IMR-90 (cell line): ENCODE measurements around the gene RSPH10B2.
"Not testable (repeated sequence)": the region's sequence is repeated elsewhere in the genome, so short reads cannot be mapped to it uniquely, and the experiment has no call there.

Source experiments
- BHLHE40 ChIP-seq: fragments of 150-350 bp; IDR thresholded peaks from 2 replicates; pipeline ENCODE4 v1.6.1; 2016; ENCODE audit warnings: mild to moderate bottlenecking, low read depth, low read length
- CEBPB ChIP-seq: IDR thresholded peaks from 2 replicates; pipeline ENCODE4 v1.6.1; 2012; ENCODE audit warnings: low read depth, low read length, improper control_type of control experiment
- MAZ ChIP-seq: IDR thresholded peaks from 2 replicates; pipeline ENCODE4 v1.6.1; 2012; ENCODE audit warnings: low read depth, mild to moderate bottlenecking, low read length, improper control_type of control experiment, moderate library complexity, borderline replicate concordance
- TF ChIP-seq, protein P1 (sequence below): fragments of 150-350 bp; IDR thresholded peaks from 2 replicates; pipeline ENCODE4 v1.6.1; 2016; ENCODE audit warnings: low read depth, mild to moderate bottlenecking, low read length, moderate library complexity, borderline replicate concordance
- TF ChIP-seq, protein P2 (sequence below): conservative IDR thresholded peaks from 2 replicates; pipeline ENCODE4 v1.5.1; 2012; ENCODE audit warnings: mild to moderate bottlenecking, low read depth, low read length, improper control_type of control experiment

DNA sequence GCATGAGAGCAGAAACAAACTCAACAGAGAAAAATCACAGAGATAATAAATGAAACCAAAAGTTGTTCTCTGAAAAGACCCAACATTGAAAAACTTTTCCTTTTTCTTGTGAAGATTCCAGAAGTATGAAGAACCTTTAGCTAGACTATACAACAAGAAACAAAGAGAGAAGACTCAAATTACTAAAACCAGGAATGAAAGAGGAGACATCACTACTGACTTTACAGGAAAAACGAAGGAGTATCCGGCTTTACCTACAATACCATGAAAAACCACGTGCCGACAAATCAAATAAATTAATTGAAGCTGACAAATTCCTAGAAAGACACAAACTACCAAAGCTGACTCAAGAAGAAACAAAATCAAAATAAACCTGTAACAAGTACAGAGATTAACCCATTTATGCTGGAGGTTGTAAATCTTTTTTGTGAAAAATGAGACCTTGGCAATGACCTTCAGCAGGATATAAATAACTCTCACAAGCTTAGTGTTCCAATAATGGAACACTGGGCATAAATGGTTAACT is 53.6 kb downstream of the RSPH10B2 start:
- TF ChIP-seq, protein P1, sequence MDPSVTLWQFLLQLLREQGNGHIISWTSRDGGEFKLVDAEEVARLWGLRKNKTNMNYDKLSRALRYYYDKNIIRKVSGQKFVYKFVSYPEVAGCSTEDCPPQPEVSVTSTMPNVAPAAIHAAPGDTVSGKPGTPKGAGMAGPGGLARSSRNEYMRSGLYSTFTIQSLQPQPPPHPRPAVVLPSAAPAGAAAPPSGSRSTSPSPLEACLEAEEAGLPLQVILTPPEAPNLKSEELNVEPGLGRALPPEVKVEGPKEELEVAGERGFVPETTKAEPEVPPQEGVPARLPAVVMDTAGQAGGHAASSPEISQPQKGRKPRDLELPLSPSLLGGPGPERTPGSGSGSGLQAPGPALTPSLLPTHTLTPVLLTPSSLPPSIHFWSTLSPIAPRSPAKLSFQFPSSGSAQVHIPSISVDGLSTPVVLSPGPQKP: not testable (repeated sequence)
- TF ChIP-seq, protein P2, sequence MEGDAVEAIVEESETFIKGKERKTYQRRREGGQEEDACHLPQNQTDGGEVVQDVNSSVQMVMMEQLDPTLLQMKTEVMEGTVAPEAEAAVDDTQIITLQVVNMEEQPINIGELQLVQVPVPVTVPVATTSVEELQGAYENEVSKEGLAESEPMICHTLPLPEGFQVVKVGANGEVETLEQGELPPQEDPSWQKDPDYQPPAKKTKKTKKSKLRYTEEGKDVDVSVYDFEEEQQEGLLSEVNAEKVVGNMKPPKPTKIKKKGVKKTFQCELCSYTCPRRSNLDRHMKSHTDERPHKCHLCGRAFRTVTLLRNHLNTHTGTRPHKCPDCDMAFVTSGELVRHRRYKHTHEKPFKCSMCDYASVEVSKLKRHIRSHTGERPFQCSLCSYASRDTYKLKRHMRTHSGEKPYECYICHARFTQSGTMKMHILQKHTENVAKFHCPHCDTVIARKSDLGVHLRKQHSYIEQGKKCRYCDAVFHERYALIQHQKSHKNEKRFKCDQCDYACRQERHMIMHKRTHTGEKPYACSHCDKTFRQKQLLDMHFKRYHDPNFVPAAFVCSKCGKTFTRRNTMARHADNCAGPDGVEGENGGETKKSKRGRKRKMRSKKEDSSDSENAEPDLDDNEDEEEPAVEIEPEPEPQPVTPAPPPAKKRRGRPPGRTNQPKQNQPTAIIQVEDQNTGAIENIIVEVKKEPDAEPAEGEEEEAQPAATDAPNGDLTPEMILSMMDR: not testable (repeated sequence)
- TF ChIP-seq BHLHE40, MAZ, CEBPB: not testable (repeated sequence)
